HepG2 (cell line): ENCODE measurements around the gene CTLA4. TPM values are rescaled to one million over a fixed set of nuclear protein-coding genes. Genes with fewer than 3 reads are reported as not detected.

Source experiments
- ATAC-seq: fragments of 200-7000 bp; cut with Tn5 transposase; 3 replicates; pipeline ENCODE4 v1.9.1; 2020; ENCODE audit warnings: mild to moderate bottlenecking, moderate library complexity
- BruUV-seq: library from RNA; stranded (reverse); fragments of 400-500 nt; replicated peaks from 2 replicates; lab custom pipeline; 2021; lab: Mats Ljungman, UMichigan
- CTCF ChIA-PET: fragments of 300-600 bp; formaldehyde crosslinking; extraction: SDS; loops from one replicate; lab custom pipeline; 2021; ENCODE audit warnings: low total read pairs, inconsistent platforms, low intra/inter-chr PET ratio; lab: Yijun Ruan, JAX
- POLR2A ChIA-PET: fragments of 350-600 bp; sonication (Branson Sonifier 250); formaldehyde crosslinking; loops from one replicate; lab custom pipeline; 2020; ENCODE audit warnings: antibody characterized with exemption, inconsistent platforms; lab: Yijun Ruan, JAX
- DNase-seq: peaks from one replicate; pipeline ENCODE4 v3.0.0-alpha.2; 2015; ENCODE audit warnings: low spot score
- FAIRE-seq: peaks from 3 replicates; lab custom pipeline; 2011; peaks lifted over from hg19 to GRCh38; lab: Jason Lieb, UNC
- H2AFZ ChIP-seq: one replicate; pipeline ENCODE4 v1.6.1; 2011; ENCODE audit warnings: low read length, inconsistent platforms
- H3K27ac ChIP-seq: fragments of 300-600 bp; 3 replicates; pipeline ENCODE4 v1.8.0; 2011; ENCODE audit warnings: mixed run types, mild to moderate bottlenecking, mixed read lengths, low read length, inconsistent platforms; ENCODE audit not compliant: insufficient read depth; ENCODE audit errors: extremely low read length
- H3K27me3 ChIP-seq, 2 experiments: fragments of 200-600 bp in 1 of 2; 2 replicates in 1 of 2; 3 replicates in 1 of 2; pipeline versions ENCODE4 v1.6.0 to v1.8.0; 2011; ENCODE audit warnings: low read length in 2 of 2, mild to moderate bottlenecking in 2 of 2, moderate library complexity in 2 of 2, inconsistent platforms in 1 of 2; ENCODE audit not compliant: insufficient read depth in 2 of 2, control insufficient read depth in 1 of 2
- H3K36me3 ChIP-seq, 2 experiments: fragments of 200-600 bp in 1 of 2; replicated peaks in 1 of 2; 2 replicates in 1 of 2; 3 replicates in 1 of 2; pipeline versions ENCODE4 v1.5.1 to v1.8.0; 2011; ENCODE audit warnings: low read length in 2 of 2, inconsistent platforms in 1 of 2; ENCODE audit not compliant: insufficient read depth in 2 of 2, control insufficient read depth in 1 of 2
- H3K4me1 ChIP-seq: 2 replicates; pipeline ENCODE4 v1.5.1; 2012; ENCODE audit warnings: low read length, inconsistent platforms; ENCODE audit not compliant: insufficient read depth
- H3K4me2 ChIP-seq: 2 replicates; pipeline ENCODE4 v1.6.0; 2011; ENCODE audit warnings: low read depth, low read length, inconsistent platforms
- H3K4me3 ChIP-seq, 3 experiments: fragments of 200-600 bp in 1 of 3; sonication (generic), shearing (Covaris generic) in 1 of 3; replicated peaks in 1 of 3; 2 replicates each; pipeline ENCODE4 v1.5.1; 2011 to 2016; ENCODE audit warnings: low read length in 3 of 3, inconsistent platforms in 2 of 3, low read depth in 2 of 3, mild to moderate bottlenecking in 2 of 3, control low read depth in 1 of 3, mixed read lengths in 1 of 3; ENCODE audit not compliant: insufficient read depth in 1 of 3
- H3K79me2 ChIP-seq: one replicate; pipeline ENCODE4 v1.6.1; 2011; ENCODE audit warnings: low read length, inconsistent platforms; ENCODE audit not compliant: insufficient read depth
- H3K9ac ChIP-seq: 2 replicates; pipeline ENCODE4 v1.6.0; 2011; ENCODE audit warnings: mild to moderate bottlenecking, low read depth, low read length, inconsistent platforms; ENCODE audit not compliant: insufficient read depth
- H3K9me3 ChIP-seq: 2 replicates; pipeline ENCODE4 v1.5.1; 2012; ENCODE audit warnings: mild to moderate bottlenecking, low read length
- H4K20me1 ChIP-seq: 2 replicates; pipeline ENCODE4 v1.6.0; 2011; ENCODE audit warnings: inconsistent platforms, mild to moderate bottlenecking, low read length, moderate library complexity; ENCODE audit not compliant: insufficient read depth
- CC2D1A ChIP-seq: sonication (generic); formaldehyde crosslinking; IDR thresholded peaks from 2 replicates; pipeline ENCODE4 v1.8.1; 2023; ENCODE audit warnings: mild to moderate bottlenecking, missing genetic modification reagents
- EEA1 ChIP-seq: sonication (generic); formaldehyde crosslinking; IDR thresholded peaks from 2 replicates; pipeline ENCODE4 v1.5.1; 2020; ENCODE audit warnings: mild to moderate bottlenecking, missing genetic modification reagents, borderline replicate concordance
- GTF3A ChIP-seq: sonication (generic); formaldehyde crosslinking; conservative IDR thresholded peaks from 2 replicates; pipeline ENCODE4 v1.4.0; 2020; ENCODE audit warnings: mild to moderate bottlenecking, missing genetic modification reagents
- HOMEZ ChIP-seq: IDR thresholded peaks from 2 replicates; pipeline ENCODE4 v1.6.1; 2016; ENCODE audit warnings: low read depth
- KLF13 ChIP-seq: sonication (generic); formaldehyde crosslinking; IDR thresholded peaks from 2 replicates; pipeline ENCODE4 v1.4.0; 2020; ENCODE audit warnings: mild to moderate bottlenecking, missing genetic modification reagents
- NR1H2 ChIP-seq: sonication (generic); formaldehyde crosslinking; IDR thresholded peaks from 2 replicates; pipeline ENCODE4 v1.8.1; 2022; ENCODE audit warnings: low read depth, missing genetic modification reagents, borderline replicate concordance
- RNF2 ChIP-seq: fragments of 450-650 bp; conservative IDR thresholded peaks from 2 replicates; pipeline ENCODE4 v1.6.1; 2016; ENCODE audit warnings: low read depth
- SIN3B ChIP-seq: fragments of 150-350 bp; IDR thresholded peaks from 2 replicates; pipeline ENCODE4 v1.6.1; 2014; ENCODE audit warnings: low read length
- SKI ChIP-seq: fragments of 450-650 bp; IDR thresholded peaks from one replicate; pipeline ENCODE4 v1.6.1; 2018; ENCODE audit warnings: mild to moderate bottlenecking; ENCODE audit not compliant: partially characterized antibody
- SSRP1 ChIP-seq: IDR thresholded peaks from 2 replicates; pipeline ENCODE4 v1.6.1; 2016; ENCODE audit warnings: control low read depth
- TMF1 ChIP-seq: sonication (generic); formaldehyde crosslinking; IDR thresholded peaks from 2 replicates; pipeline ENCODE4 v1.8.1; 2022; ENCODE audit warnings: low read depth, missing genetic modification reagents
- ZFAT ChIP-seq: sonication (generic); formaldehyde crosslinking; conservative IDR thresholded peaks from 2 replicates; pipeline ENCODE4 v1.8.1; 2023; ENCODE audit warnings: missing genetic modification reagents, inconsistent platforms
- ZNF343 ChIP-seq: sonication (generic); formaldehyde crosslinking; IDR thresholded peaks from 2 replicates; pipeline ENCODE4 v1.4.0; 2020; ENCODE audit warnings: mild to moderate bottlenecking, missing genetic modification reagents
- ZNF530 ChIP-seq: sonication (generic); formaldehyde crosslinking; IDR thresholded peaks from 2 replicates; pipeline ENCODE4 v1.5.0; 2020; ENCODE audit warnings: low read depth, mild to moderate bottlenecking, missing genetic modification reagents
- ZNF567 ChIP-seq: sonication (generic); formaldehyde crosslinking; IDR thresholded peaks from 2 replicates; pipeline ENCODE4 v1.8.1; 2023; ENCODE audit warnings: mild to moderate bottlenecking, missing genetic modification reagents, borderline replicate concordance
- ZNF607 ChIP-seq: sonication (generic); formaldehyde crosslinking; IDR thresholded peaks from 2 replicates; pipeline ENCODE4 v1.5.1; 2020; ENCODE audit warnings: missing genetic modification reagents, mild to moderate bottlenecking, borderline replicate concordance
- WGBS: methylation state at CpG from one replicate; pipeline ENCODE4 v1.1.6; 2017; ENCODE audit warnings: low lambda C conversion rate; 5-methylcytosine and 5-hydroxymethylcytosine counted together
- in situ Hi-C: cut with HindIII; loops from 2 replicates; pipeline ENCODE4 v1.10.0; 2017; ENCODE audit warnings: low pct_unique_long_range_greater_than_20kb; ENCODE audit not compliant: extremely low pct_ligation_motif_present
- intact Hi-C: fragments of 100-400 bp; cut with micrococcal nuclease; formaldehyde crosslinking; loops from one replicate; pipeline ENCODE4 v1.10.0; 2022; ENCODE audit not compliant: unreplicated experiment
- polyA plus RNA-seq, 8 experiments: library from polyadenylated mRNA; depleted of rRNA in 3 of 8; stranded (reverse) in 7 of 8; unstranded in 1 of 8; fragments of >200 nt; fragmentation: Illumina TruSeq in 4 of 8; extraction: Trizol in 4 of 8; gene quantifications; 2 replicates each; pipeline versions ENCODE4 v1.2.1 to v1.2.3, GENCODE V29; 2011 to 2016; ENCODE audit warnings: low read depth in 4 of 8, missing spikeins in 1 of 8, mixed read lengths in 1 of 8; ENCODE audit not compliant: insufficient read depth in 1 of 8
- total RNA-seq, 5 experiments: library from RNA; depleted of rRNA; stranded (reverse); fragments of >200 nt; fragmentation: Illumina TruSeq; extraction: Trizol; gene quantifications; 2 replicates each; pipeline ENCODE4 v1.2.3, GENCODE V29; 2016; ENCODE audit warnings: low read depth in 1 of 5

CTLA4 gene
- total and polyA plus RNA-seq, 2 of the 13 experiments (the other 11 are each of a cell fraction or from before 2014, with no cell fraction given), result 0.16 TPM; not detected in 1

GRCh38 chr2:203898657-203899056 is 31.1 kb downstream of the CTLA4 start:
- no peak overlapping the region for H3K4me3 ChIP-seq
- 9% methylated on average over 2 of the region's 2 CpGs for WGBS
- ATAC-seq (no peak), FAIRE-seq (no peak), DNase-seq (no peak)
- ChIA-PET POLR2A (no interaction called here), CTCF (no interaction called here)
- peaks cover 17% of the 10 kb centered on the region for H3K9me3 ChIP-seq
- no peak overlapping the region for H3K9ac ChIP-seq
- no peaks in the 10 kb centered on the region for H3K4me1 ChIP-seq
- no peaks in the 10 kb centered on the region; a peak in 1 of 5 replicates for H3K27me3 ChIP-seq
- no peak overlapping the region for H3K4me2 ChIP-seq
- H3K36me3 ChIP-seq, result no peaks in the 10 kb centered on the region
- H3K79me2 ChIP-seq, result no peaks in the 10 kb centered on the region
- H3K27ac ChIP-seq, result no peak overlapping the region
- H2AFZ ChIP-seq, result no peak overlapping the region
- no peaks in the 10 kb centered on the region for H4K20me1 ChIP-seq
- intact Hi-C loops (no loop called here), in situ Hi-C loops (no loop called here)
- TF ChIP-seq CC2D1A (CRISPR knock-in tag) (no peak), EEA1 (no peak), ZNF530 (CRISPR knock-in tag) (no peak), SKI (no peak), ZNF343 (CRISPR knock-in tag) (no peak), HOMEZ (CRISPR knock-in tag) (no peak), NR1H2 (no peak), KLF13 (no peak), GTF3A (CRISPR knock-in tag) (no peak), ZNF607 (no peak), ZNF567 (CRISPR knock-in tag) (no peak), SIN3B (no peak), RNF2 (no peak), TMF1 (CRISPR knock-in tag) (no peak), SSRP1 (CRISPR knock-in tag) (no peak), ZFAT (no peak)
- no TSS peak for BruUV-seq
